H1 (cell line): ENCODE data around the gene PIGBOS1. TPM values are rescaled to one million over a fixed set of nuclear protein-coding genes. Genes with fewer than 3 reads are reported as not detected.

Source experiments
- BACH1 ChIP-seq: IDR thresholded peaks from 2 replicates; pipeline ENCODE4 v1.6.1; 2012; ENCODE audit warnings: low read length, improper control_type of control experiment
- CBX8 ChIP-seq: fragments of 300-800, 300-1000 bp; sonication (generic); IDR thresholded peaks from 2 replicates; pipeline ENCODE4 v1.7.1; 2016; ENCODE audit warnings: low read depth, low read length, borderline replicate concordance
- CREB1 ChIP-seq: IDR thresholded peaks from 2 replicates; pipeline ENCODE4 v1.6.1; 2012; ENCODE audit warnings: inconsistent platforms
- E2F6 ChIP-seq: IDR thresholded peaks from 2 replicates; pipeline ENCODE4 v1.6.1; 2012; ENCODE audit warnings: inconsistent platforms
- KDM1A ChIP-seq: fragments of 200-600, 300-600 bp; sonication (generic); IDR thresholded peaks from 2 replicates; pipeline ENCODE4 v1.7.1; 2016; ENCODE audit warnings: mild to moderate bottlenecking, low read length, borderline replicate concordance
- RAD21 ChIP-seq, 2 experiments: IDR thresholded peaks in 1 of 2; conservative IDR thresholded peaks in 1 of 2; 2 replicates each; pipeline ENCODE4 v1.6.1; 2011; ENCODE audit warnings: low read depth in 2 of 2, low read length in 2 of 2, improper control_type of control experiment in 1 of 2, inconsistent platforms in 1 of 2, mild to moderate bottlenecking in 1 of 2, moderate library complexity in 1 of 2
- RNF2 ChIP-seq: fragments of 200-900, 300-1000 bp; sonication (generic); IDR thresholded peaks from 2 replicates; pipeline ENCODE4 v1.7.1; 2016; ENCODE audit warnings: borderline replicate concordance, low read depth, mild to moderate bottlenecking, antibody characterized with exemption, low read length; ENCODE audit not compliant: poor library complexity, severe bottlenecking; ENCODE audit errors: missing control alignments
- TAF1 ChIP-seq: IDR thresholded peaks from 2 replicates; pipeline ENCODE4 v1.6.1; 2011; ENCODE audit warnings: mild to moderate bottlenecking, low read depth, low read length
- TCF12 ChIP-seq: IDR thresholded peaks from 2 replicates; pipeline ENCODE4 v1.6.1; 2011; ENCODE audit warnings: low read depth, mild to moderate bottlenecking, low read length
- polyA plus RNA-seq, 7 experiments: library from polyadenylated mRNA; depleted of rRNA in 3 of 7; stranded (reverse) in 5 of 7; unstranded in 2 of 7; fragments of >200 nt in 5 of 7; fragments of 200-250 nt in 2 of 7; gene quantifications; 1 replicate in 5 of 7; 2 replicates in 1 of 7; 4 replicates in 1 of 7; pipeline versions ENCODE4 v1.2.1 to v1.2.3, GENCODE V29; 2011 to 2013; ENCODE audit warnings: missing spikeins in 2 of 7, mixed read lengths in 2 of 7
- total RNA-seq: library from RNA; stranded (reverse); fragmentation: NEBNext Ultra II Directional; extraction: Animal tissue kit (Norgen Biotek cat#: 25700); gene quantifications from 2 replicates; pipeline ENCODE4 v1.2.1, GENCODE V29; 2021

PIGBOS1 gene
- total and polyA plus RNA-seq, 2 of the 8 experiments (the other 6 are each of a cell fraction or from before 2014, with no cell fraction given), result 7.8 to 16.7 TPM

- TF ChIP-seq E2F6 (no peak), TAF1 (no peak), RAD21 (IDR thresholded peaks at IDR 0.05 in 1 of 2, conservative IDR thresholded peaks at IDR 0.05 in 1 of 2; ENCODE audit: low read depth in 2 of 2, low read length in 2 of 2) (no peak), KDM1A (no peak), CREB1 (no peak), TCF12 (no peak), RNF2 (no peak), CBX8 (no peak), BACH1 (no peak)
Measured at GRCh38 chr15:55279100-55279745, 39.7 kb downstream of the PIGBOS1 start (continued).
